Measurements from ENCODE around the gene PTPRU. TPM values are rescaled to one million over a fixed set of nuclear protein-coding genes. Genes with fewer than 3 reads are reported as not detected.

Gene PTPRU
- polyA plus RNA-seq, 2 of the 4 experiments (the other 2 are of a cell fraction), result 5.7 to 6.1 TPM

- Histone ChIP-seq H3K4me2 (no peak overlapping the region), H3K4me3 (no peak overlapping the region), H3K4me1 (no peaks in the 10 kb centered on the region), H3K27ac (no peak overlapping the region), H3K9me3 (no peaks in the 10 kb centered on the region)
- CTCF ChIA-PET, result interaction anchor here (0.9 to 1.4 kb wide), 2 partner anchors 13 to 98 kb away, joined by 3 to 6 read pairs; no protein-coding TSS in a partner anchor
- WGBS (ENCODE audit: missing lambda C conversion rate), result 49% methylated on average over 4 of the region's 4 CpGs
- FAIRE-seq (no peak), ATAC-seq (no peak), DNase-seq (ENCODE audit: low read depth in 1 of 2, low spot score in 1 of 2) (no peak)
- TF ChIP-seq, protein P1, sequence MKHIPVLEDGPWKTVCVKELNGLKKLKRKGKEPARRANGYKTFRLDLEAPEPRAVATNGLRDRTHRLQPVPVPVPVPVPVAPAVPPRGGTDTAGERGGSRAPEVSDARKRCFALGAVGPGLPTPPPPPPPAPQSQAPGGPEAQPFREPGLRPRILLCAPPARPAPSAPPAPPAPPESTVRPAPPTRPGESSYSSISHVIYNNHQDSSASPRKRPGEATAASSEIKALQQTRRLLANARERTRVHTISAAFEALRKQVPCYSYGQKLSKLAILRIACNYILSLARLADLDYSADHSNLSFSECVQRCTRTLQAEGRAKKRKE (CRISPR knock-in tag; IDR thresholded peaks at IDR 0.05; ENCODE audit: low read depth), result no peak
- TF ChIP-seq NFE2L2 (conservative IDR thresholded peaks at IDR 0.05; ENCODE audit: low read length) (no peak), RARB (CRISPR knock-in tag; IDR thresholded peaks at IDR 0.05) (no peak), MYC (IDR thresholded peaks at IDR 0.05; ENCODE audit: borderline replicate concordance, low read length) (no peak), ZNF302 (CRISPR knock-in tag; IDR thresholded peaks at IDR 0.05) (no peak), HOXB5 (CRISPR knock-in tag; IDR thresholded peaks at IDR 0.05) (no peak), REST (IDR thresholded peaks at IDR 0.05) (no peak), POLR2A (IDR thresholded peaks at IDR 0.05; ENCODE audit: low read length) (no peak)
- POLR2A ChIA-PET, result no interaction called here
Measured at GRCh38 chr1:29343476-29343875, 107.2 kb downstream of the PTPRU start.

- Histone ChIP-seq H3K4me1 (no peaks in the 10 kb centered on the region), H3K4me2 (no peak overlapping the region), H3K27ac (no peak overlapping the region), H3K4me3 (no peak overlapping the region), H3K9me3 (no peaks in the 10 kb centered on the region)
- 78% methylated on average over 9 of the region's 10 CpGs for WGBS (ENCODE audit: missing lambda C conversion rate)
- CTCF ChIA-PET, result interaction anchor here (0.9 kb wide), 1 partner anchor 13 kb away, joined by 3 read pairs; no protein-coding TSS in a partner anchor
- no peak for FAIRE-seq
- no peak for TF ChIP-seq ZC3H11A (IDR thresholded peaks at IDR 0.05)
- no peak for TF ChIP-seq HEYL (CRISPR knock-in tag; IDR thresholded peaks at IDR 0.05)
- no peak for TF ChIP-seq EHMT2 (IDR thresholded peaks at IDR 0.05; ENCODE audit: low read depth)
- TF ChIP-seq TFCP2L1 (CRISPR knock-in tag; IDR thresholded peaks at IDR 0.05), result no peak
- no peak for TF ChIP-seq CBX2 (IDR thresholded peaks at IDR 0.05; ENCODE audit: borderline replicate concordance, low read depth)
- no peak for TF ChIP-seq MYC (IDR thresholded peaks at IDR 0.05; ENCODE audit: borderline replicate concordance, low read length)
- TF ChIP-seq FOSB (CRISPR knock-in tag; IDR thresholded peaks at IDR 0.05), result no peak
- TF ChIP-seq, protein P2, sequence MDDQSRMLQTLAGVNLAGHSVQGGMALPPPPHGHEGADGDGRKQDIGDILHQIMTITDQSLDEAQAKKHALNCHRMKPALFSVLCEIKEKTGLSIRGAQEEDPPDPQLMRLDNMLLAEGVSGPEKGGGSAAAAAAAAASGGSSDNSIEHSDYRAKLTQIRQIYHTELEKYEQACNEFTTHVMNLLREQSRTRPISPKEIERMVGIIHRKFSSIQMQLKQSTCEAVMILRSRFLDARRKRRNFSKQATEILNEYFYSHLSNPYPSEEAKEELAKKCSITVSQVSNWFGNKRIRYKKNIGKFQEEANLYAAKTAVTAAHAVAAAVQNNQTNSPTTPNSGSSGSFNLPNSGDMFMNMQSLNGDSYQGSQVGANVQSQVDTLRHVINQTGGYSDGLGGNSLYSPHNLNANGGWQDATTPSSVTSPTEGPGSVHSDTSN (IDR thresholded peaks at IDR 0.05), result no peak
- TF ChIP-seq KDM1A (IDR thresholded peaks at IDR 0.05; ENCODE audit: low read depth), result no peak
- TF ChIP-seq CTCF (IDR thresholded peaks at IDR 0.05), result no peak
- ATAC-seq, result no peak
- POLR2A ChIA-PET, result no interaction called here
- no peak for DNase-seq (ENCODE audit: low read depth in 1 of 2, low spot score in 1 of 2)
Measured at GRCh38 chr1:29343908-29344307, 107.6 kb downstream of the PTPRU start.
